ENCODE results near the gene MRPL14.

The MRPL14 gene

DNA sequence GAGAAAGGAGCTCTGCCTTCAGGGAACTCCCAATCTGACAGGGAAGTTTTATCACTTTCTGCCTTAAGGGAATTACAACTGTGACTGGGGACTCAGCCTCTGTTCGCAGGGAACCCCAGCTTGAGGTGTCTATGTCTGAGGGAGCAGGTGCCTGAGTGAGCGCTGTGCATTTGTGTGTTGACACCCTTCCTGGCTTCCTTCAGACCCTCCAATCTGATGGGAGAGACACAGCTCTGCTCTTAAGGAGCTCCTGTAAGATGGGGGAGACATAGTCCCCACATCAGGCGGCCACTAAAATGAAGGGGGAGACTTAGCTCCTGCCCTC is 62.3 kb downstream of the MRPL14 start:
- no peak for DNase-seq (ENCODE audit: low spot score)

GRCh38 chr6:44064089-44064947 is 62.9 kb downstream of the MRPL14 start:
- peak; percentile 99 for DNase-seq (ENCODE audit: low spot score)

DNA sequence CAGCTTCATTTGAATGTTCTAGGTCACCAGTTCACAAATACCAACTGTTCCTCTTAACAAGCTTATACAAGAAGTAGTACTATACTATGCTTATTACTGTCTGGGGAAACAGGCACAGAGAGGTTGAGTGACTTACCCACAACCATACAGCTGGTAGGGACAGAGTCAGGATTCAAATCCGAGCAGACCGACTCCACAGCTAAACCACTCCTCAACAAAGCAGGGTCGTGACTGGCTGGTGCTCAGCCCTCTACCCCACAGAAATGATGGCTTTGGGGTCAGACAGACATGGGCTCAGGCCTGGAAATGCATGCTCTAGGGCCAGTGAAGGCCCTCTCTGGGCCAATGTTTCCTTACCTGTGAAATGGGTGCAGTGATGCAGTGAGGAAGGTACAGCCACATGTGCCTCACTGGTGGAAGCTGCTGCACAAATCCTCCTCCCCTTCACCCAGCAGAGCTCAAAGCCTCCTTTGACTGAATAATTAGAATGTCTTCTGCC is 63.6 kb downstream of the MRPL14 start:
- DNase-seq (ENCODE audit: low spot score), result no peak

Measured in kidney tubule cell (primary cell).